Neuronal stem cell (in vitro differentiated cells): Measurements from ENCODE around the gene SESTD1.

ENCODE experiments used
- DNase-seq: peaks from one replicate; pipeline ENCODE4 v3.0.0-alpha.2; 2013; ENCODE audit warnings: low spot score
- H2AFZ ChIP-seq: one replicate; pipeline ENCODE4 v1.6.1; 2013; ENCODE audit warnings: mild to moderate bottlenecking, low read length, inconsistent platforms
- H2AK5ac ChIP-seq: 2 replicates; pipeline ENCODE4 v1.6.1; 2013; ENCODE audit warnings: low read depth, mild to moderate bottlenecking, inconsistent platforms, low read length, moderate library complexity, mixed read lengths
- H2BK120ac ChIP-seq: 2 replicates; pipeline ENCODE4 v1.6.1; 2013; ENCODE audit warnings: low read depth, mild to moderate bottlenecking, inconsistent platforms, low read length, moderate library complexity, mixed read lengths
- H2BK12ac ChIP-seq: one replicate; pipeline ENCODE4 v1.6.1; 2013; ENCODE audit warnings: low read length, inconsistent platforms
- H2BK15ac ChIP-seq: 2 replicates; pipeline ENCODE4 v1.6.1; 2013; ENCODE audit warnings: mild to moderate bottlenecking, low read length, inconsistent platforms, mixed read lengths
- H2BK5ac ChIP-seq: one replicate; pipeline ENCODE4 v1.6.1; 2013; ENCODE audit warnings: inconsistent platforms, mild to moderate bottlenecking, low read length, moderate library complexity
- H3K14ac ChIP-seq: one replicate; pipeline ENCODE4 v1.6.1; 2013; ENCODE audit warnings: low read length, inconsistent platforms
- H3K18ac ChIP-seq: 2 replicates; pipeline ENCODE4 v1.6.1; 2013; ENCODE audit warnings: low read length, inconsistent platforms
- H3K23ac ChIP-seq: 2 replicates; pipeline ENCODE4 v1.6.1; 2013; ENCODE audit warnings: low read depth, mild to moderate bottlenecking, mixed read lengths, low read length, inconsistent platforms; ENCODE audit not compliant: poor library complexity
- H3K27ac ChIP-seq: replicated peaks from 3 replicates; pipeline ENCODE4 v1.5.1; 2013; ENCODE audit warnings: low read length, inconsistent platforms
- H3K27me3 ChIP-seq, 3 experiments: 2 replicates each; pipeline ENCODE4 v1.6.1; 2013; ENCODE audit warnings: low read length in 3 of 3, mild to moderate bottlenecking in 2 of 3, inconsistent platforms in 1 of 3, low read depth in 1 of 3, mixed read lengths in 1 of 3, moderate library complexity in 1 of 3; ENCODE audit not compliant: control insufficient read depth in 3 of 3, insufficient read depth in 3 of 3
- H3K36me3 ChIP-seq, 2 donors: replicated peaks in 1 of 2; 2 replicates each; pipeline ENCODE4 v1.6.1; 2013; ENCODE audit warnings: low read length in 2 of 2; ENCODE audit not compliant: control insufficient read depth in 2 of 2, insufficient read depth in 2 of 2
- H3K4ac ChIP-seq: 2 replicates; pipeline ENCODE4 v1.6.1; 2013; ENCODE audit warnings: inconsistent platforms, mild to moderate bottlenecking, low read length, moderate library complexity
- H3K4me1 ChIP-seq, 2 donors: 1 replicate in 1 of 2; 2 replicates in 1 of 2; pipeline ENCODE4 v1.6.1; 2013; ENCODE audit warnings: low read length in 2 of 2, low read depth in 1 of 2; ENCODE audit not compliant: control insufficient read depth in 2 of 2, insufficient read depth in 1 of 2
- H3K4me2 ChIP-seq: one replicate; pipeline ENCODE4 v1.6.1; 2013; ENCODE audit warnings: mild to moderate bottlenecking, low read length, inconsistent platforms; ENCODE audit not compliant: insufficient read depth, poor library complexity, severe bottlenecking
- H3K4me3 ChIP-seq, 2 donors: 2 replicates each; pipeline ENCODE4 v1.5.1; 2013; ENCODE audit warnings: low read length in 2 of 2, mild to moderate bottlenecking in 2 of 2, inconsistent platforms in 1 of 2, moderate library complexity in 1 of 2
- H3K79me1 ChIP-seq: one replicate; pipeline ENCODE4 v1.6.1; 2013; ENCODE audit warnings: low read depth, mild to moderate bottlenecking, inconsistent platforms, low read length, moderate library complexity
- H3K9ac ChIP-seq: one replicate; pipeline ENCODE4 v1.6.1; 2013; ENCODE audit warnings: mild to moderate bottlenecking, low read depth, low read length, inconsistent platforms; ENCODE audit not compliant: poor library complexity
- H3K9me3 ChIP-seq, 2 donors: replicated peaks in 1 of 2; 2 replicates each; pipeline versions ENCODE3 to v1.6.1; 2013; ENCODE audit warnings: low read length in 2 of 2, mild to moderate bottlenecking in 2 of 2, inconsistent platforms in 1 of 2, low read depth in 1 of 2, mixed read lengths in 1 of 2, moderate library complexity in 1 of 2; ENCODE audit not compliant: control insufficient read depth in 2 of 2, insufficient read depth in 1 of 2
- H4K8ac ChIP-seq: one replicate; pipeline ENCODE4 v1.6.1; 2013; ENCODE audit warnings: low read depth, mild to moderate bottlenecking, inconsistent platforms, low read length, moderate library complexity
- H4K91ac ChIP-seq: one replicate; pipeline ENCODE4 v1.6.1; 2013; ENCODE audit warnings: low read length, low read depth, mild to moderate bottlenecking, inconsistent platforms; ENCODE audit not compliant: poor library complexity
- WGBS, 2 donors: extraction: QIAGEN DNeasy Blood & Tissue Kit; methylation state at CpG; one replicate each; pipeline ENCODE4 v1.1.7; 2013; ENCODE audit warnings: missing lambda C conversion rate in 2 of 2, mixed read lengths in 1 of 2; ENCODE audit not compliant: insufficient read length in 2 of 2, insufficient replicate concordance in 1 of 2; ENCODE audit errors: extremely low coverage in 2 of 2; 5-methylcytosine and 5-hydroxymethylcytosine counted together

The SESTD1 gene

DNA sequence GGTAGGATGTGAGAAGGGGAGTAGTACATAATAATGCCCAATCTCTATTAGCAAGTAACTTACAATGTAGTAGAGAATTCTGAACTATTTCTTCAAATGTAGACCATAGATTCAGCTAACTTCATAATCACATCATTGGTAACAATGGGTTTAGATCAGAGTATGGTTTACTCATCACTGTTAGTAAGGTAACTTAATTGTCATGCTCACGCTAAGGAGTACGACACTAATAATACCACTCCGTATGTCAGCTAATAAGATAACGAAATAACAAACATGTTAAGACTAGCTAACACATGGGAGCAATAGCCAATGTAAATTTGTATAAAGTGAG lies 158.3 kb downstream of the SESTD1 start:
- no peak overlapping the region for H2BK120ac ChIP-seq
- H3K27me3 ChIP-seq: no peaks in the 10 kb centered on the region
- H3K4me1 ChIP-seq: peaks cover 2 to 6% of the 10 kb centered on the region in 2 donors
- H3K4me3 ChIP-seq: no peak overlapping the region
- H2BK12ac ChIP-seq: no peak overlapping the region
- no peak overlapping the region for H4K8ac ChIP-seq
- no peak overlapping the region for H2AFZ ChIP-seq
- DNase-seq: no peak
- H3K14ac ChIP-seq: no peak overlapping the region
- WGBS, 2 donors: no CpG with 5 or more reads among the region's 4 CpGs
- H4K91ac ChIP-seq: no peak overlapping the region
- H2BK15ac ChIP-seq: no peak overlapping the region
- H3K4ac ChIP-seq: no peak overlapping the region
- H3K27ac ChIP-seq: no peak overlapping the region
- no peak overlapping the region for H2BK5ac ChIP-seq
- no peak overlapping the region for H2AK5ac ChIP-seq
- no peak overlapping the region for H3K9ac ChIP-seq
- peaks cover 8 to 85% of the 10 kb centered on the region in 2 donors for H3K36me3 ChIP-seq
- H3K79me1 ChIP-seq: no peaks in the 10 kb centered on the region
- no peaks in the 10 kb centered on the region for H3K9me3 ChIP-seq
- no peak overlapping the region for H3K18ac ChIP-seq
- no peak overlapping the region for H3K23ac ChIP-seq
- no peak overlapping the region for H3K4me2 ChIP-seq

DNA sequence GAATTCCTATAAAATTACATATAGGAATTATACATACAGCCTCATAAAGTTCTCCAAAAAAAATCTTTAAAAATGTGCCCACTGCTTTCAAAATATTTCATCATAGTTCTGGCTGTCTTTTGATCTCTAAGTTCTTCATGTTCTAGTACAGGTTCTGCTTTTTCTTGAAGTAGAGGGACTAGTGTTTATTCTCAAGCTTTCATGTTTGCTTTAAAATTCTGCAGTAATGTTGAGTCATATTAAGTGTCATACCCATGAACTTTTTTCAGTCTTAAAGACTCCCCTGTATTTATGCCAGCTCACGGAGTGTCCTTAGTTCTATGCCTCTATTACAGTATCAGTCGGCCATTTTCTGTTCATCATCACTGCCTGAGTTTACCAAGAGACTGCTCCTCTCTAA lies 159.9 kb downstream of the SESTD1 start:
- no peak overlapping the region for H3K4me2 ChIP-seq
- H3K9me3 ChIP-seq: no peaks in the 10 kb centered on the region
- H3K23ac ChIP-seq: no peak overlapping the region
- H2BK15ac ChIP-seq: no peak overlapping the region
- no peak overlapping the region for H3K9ac ChIP-seq
- no peak overlapping the region for H3K4me3 ChIP-seq
- H3K36me3 ChIP-seq: peaks cover 6 to 69% of the 10 kb centered on the region in 2 donors
- H2BK5ac ChIP-seq: no peak overlapping the region
- no peak overlapping the region for H2AFZ ChIP-seq
- no peak overlapping the region for H3K27ac ChIP-seq
- no peak for DNase-seq
- no peak overlapping the region for H3K4ac ChIP-seq
- H3K79me1 ChIP-seq: no peaks in the 10 kb centered on the region
- H3K18ac ChIP-seq: no peak overlapping the region
- H3K14ac ChIP-seq: no peak overlapping the region
- H2BK120ac ChIP-seq: no peak overlapping the region
- H4K8ac ChIP-seq: no peak overlapping the region
- H3K27me3 ChIP-seq: no peaks in the 10 kb centered on the region
- H4K91ac ChIP-seq: no peak overlapping the region
- no peak overlapping the region for H2BK12ac ChIP-seq
- no peak overlapping the region for H2AK5ac ChIP-seq
- H3K4me1 ChIP-seq: peaks cover 2 to 6% of the 10 kb centered on the region in 2 donors
- WGBS, 2 donors: no CpG with 5 or more reads among the region's 2 CpGs

DNA sequence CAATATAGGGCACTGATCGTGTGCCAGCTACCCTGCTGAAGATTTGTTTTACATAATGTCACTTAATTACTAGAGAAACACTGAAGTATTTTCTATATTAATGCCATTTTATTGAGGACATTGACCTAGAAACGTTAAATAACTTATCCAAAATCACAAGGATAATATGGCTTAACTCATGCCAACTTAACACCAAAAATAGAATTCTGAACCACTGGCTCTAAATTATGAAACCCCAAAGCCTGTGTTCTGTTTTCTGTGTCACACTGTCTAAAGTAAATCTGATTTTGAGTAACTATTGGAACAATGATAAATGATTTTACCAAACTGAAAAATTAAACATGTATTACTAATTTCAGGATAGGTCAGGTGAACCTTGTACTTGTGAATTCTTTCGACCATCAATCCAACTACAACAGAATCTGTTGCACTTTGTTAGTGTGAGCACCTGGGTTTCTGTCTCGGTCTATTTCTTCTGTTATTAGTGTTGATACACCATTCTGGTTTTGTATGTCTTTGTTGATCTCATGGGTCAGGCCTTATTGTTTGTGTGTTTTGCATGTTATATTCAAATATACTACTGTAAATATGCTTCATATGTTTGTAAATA lies 166.4 kb downstream of the SESTD1 start:
- Histone ChIP-seq H3K36me3 (peaks cover 0 to 13% of the 10 kb centered on the region in 2 donors), H2BK15ac (no peak overlapping the region), H2AK5ac (no peak overlapping the region), H4K91ac (no peak overlapping the region), H3K4ac (no peak overlapping the region), H3K4me1 (no peaks in the 10 kb centered on the region), H4K8ac (no peak overlapping the region), H3K9me3 (peaks cover 0 to 2% of the 10 kb centered on the region in 2 donors), H3K23ac (no peak overlapping the region), H3K9ac (no peak overlapping the region), H3K27ac (no peak overlapping the region), H2BK12ac (no peak overlapping the region), H3K4me2 (no peak overlapping the region), H2AFZ (no peak overlapping the region), H2BK120ac (no peak overlapping the region), H3K79me1 (no peaks in the 10 kb centered on the region), H2BK5ac (no peak overlapping the region), H3K27me3 (no peaks in the 10 kb centered on the region), H3K18ac (no peak overlapping the region), H3K14ac (no peak overlapping the region), H3K4me3 (no peak overlapping the region)
- WGBS, 2 donors: no CpG with 5 or more reads among the region's 4 CpGs
- no peak for DNase-seq

DNA sequence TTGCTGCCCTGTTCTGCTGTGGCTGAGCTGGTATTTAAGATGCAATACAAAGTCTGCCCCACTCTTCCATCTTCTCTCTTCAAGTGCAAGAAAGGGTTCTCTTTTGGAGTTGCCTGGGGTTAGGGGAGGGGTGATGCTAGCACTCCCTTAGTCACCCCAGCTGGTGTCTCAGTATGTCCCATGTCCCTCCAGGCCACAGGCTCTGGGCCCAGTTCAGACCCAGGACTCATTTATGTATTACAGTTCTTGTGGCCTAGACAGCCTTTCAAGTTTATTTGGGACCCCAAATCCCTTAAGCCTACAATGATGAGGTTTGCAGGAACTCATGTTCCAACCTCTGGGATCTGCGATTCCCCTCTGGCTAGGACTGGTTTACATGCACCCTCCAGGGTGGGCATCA lies 167.5 kb downstream of the SESTD1 start:
- Histone ChIP-seq H3K18ac (no peak overlapping the region), H3K4me3 (no peak overlapping the region), H3K4me1 (no peaks in the 10 kb centered on the region), H3K9me3 (peaks cover 0 to 2% of the 10 kb centered on the region in 2 donors), H3K4ac (no peak overlapping the region), H2BK12ac (no peak overlapping the region), H2BK15ac (no peak overlapping the region), H3K36me3 (peaks cover 0 to 4% of the 10 kb centered on the region in 2 donors), H3K27me3 (no peaks in the 10 kb centered on the region), H4K91ac (no peak overlapping the region), H2BK5ac (no peak overlapping the region), H3K27ac (no peak overlapping the region), H3K9ac (no peak overlapping the region), H2BK120ac (no peak overlapping the region), H4K8ac (no peak overlapping the region), H3K14ac (no peak overlapping the region), H3K23ac (no peak overlapping the region), H3K79me1 (no peaks in the 10 kb centered on the region), H3K4me2 (no peak overlapping the region), H2AK5ac (no peak overlapping the region), H2AFZ (no peak overlapping the region)
- no CpG with 5 or more reads among the region's 1 CpG for WGBS, 2 donors
- DNase-seq: no peak
